GM12875 (cell line): ENCODE measurements around the gene OPTC.

Source experiments
- H3K4me3 ChIP-seq: one replicate; pipeline ENCODE4 v1.5.1; 2011; ENCODE audit warnings: low read depth, low read length, control low read depth
- CTCF ChIP-seq: IDR thresholded peaks from 2 replicates; pipeline ENCODE4 v1.5.1; 2011; ENCODE audit warnings: low read depth, mild to moderate bottlenecking, control low read depth, inconsistent platforms, low read length, moderate library complexity, borderline replicate concordance; ENCODE audit not compliant: insufficient read depth

The OPTC gene

GRCh38 chr1:203473281-203473680 is 20.7 kb upstream of the OPTC start:
- no peak for TF ChIP-seq CTCF

GRCh38 chr1:203473781-203474305 is 20.1 kb upstream of the OPTC start:
- no peak overlapping the region for H3K4me3 ChIP-seq
- TF ChIP-seq CTCF: no peak

More at GRCh38 chr1:203473281-203473680, 20.7 kb upstream of the OPTC start:
- no peak overlapping the region for H3K4me3 ChIP-seq

GRCh38 chr1:203475012-203475981 is 18.7 kb upstream of the OPTC start, which contains the start of gene PRELP:
PRELP (plus strand) TSS chr1:203475806; CDS start chr1:203483185, 7,379 bp downstream.
- H3K4me3 ChIP-seq: no peak within 1 kb of the TSS
- no peak for TF ChIP-seq CTCF

- no peak for TF ChIP-seq CTCF
- H3K4me3 ChIP-seq: no peak overlapping the region
Measured at GRCh38 chr1:203476216-203476814, 17.6 kb upstream of the OPTC start.

- H3K4me3 ChIP-seq: no peak overlapping the region
- no peak for TF ChIP-seq CTCF
Measured at GRCh38 chr1:203477748-203478147, 16.2 kb upstream of the OPTC start.

- no peak for TF ChIP-seq CTCF
- H3K4me3 ChIP-seq: no peak overlapping the region
Measured at GRCh38 chr1:203478231-203478630, 15.7 kb upstream of the OPTC start.
